Measurements from ENCODE around the gene PXMP4.

PXMP4 gene

DNA sequence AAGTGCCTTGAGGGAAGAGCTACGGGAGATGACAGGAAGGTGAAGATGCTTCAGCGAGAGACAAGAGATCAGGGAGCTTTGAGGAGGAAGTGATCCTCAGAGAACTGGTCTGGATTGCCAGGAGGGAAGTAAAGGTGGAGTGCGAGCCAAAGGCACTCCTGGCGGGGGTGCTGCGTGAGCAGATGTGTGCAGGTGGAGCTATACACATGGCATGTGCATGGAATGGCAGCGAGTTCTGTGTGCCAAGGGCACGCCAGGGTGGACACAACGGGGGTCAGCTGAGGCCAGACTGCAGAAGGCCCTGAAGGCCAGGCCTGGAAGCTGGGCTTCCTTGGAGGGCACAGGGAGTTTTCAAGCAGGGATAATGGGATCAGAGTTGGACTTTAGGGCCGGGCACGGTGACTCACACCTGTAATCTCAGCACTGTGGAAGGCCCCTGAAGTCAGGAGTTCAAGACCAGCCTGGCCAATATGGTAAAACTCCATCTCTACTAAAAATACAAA lies 6.2 kb downstream of the PXMP4 start:
- no peak overlapping the region for H2BK12ac ChIP-seq (ENCODE audit: low read length)
- no peak overlapping the region for H2AK5ac ChIP-seq (ENCODE audit: low read length)
- H3K4ac ChIP-seq (ENCODE audit: low read depth, low read length), result no peak overlapping the region
- no peak overlapping the region for H3K9ac ChIP-seq (ENCODE audit: low read length)
- no peaks in the 10 kb centered on the region for H3K27me3 ChIP-seq (ENCODE audit: insufficient read depth, low read length)
- no peak overlapping the region for H3K18ac ChIP-seq (ENCODE audit: low read length)
- no peak overlapping the region for H3K4me3 ChIP-seq (ENCODE audit: low read depth, low read length)
- no peaks in the 10 kb centered on the region for H3K79me1 ChIP-seq (ENCODE audit: low read length)
- H3K79me2 ChIP-seq (ENCODE audit: control insufficient read depth, insufficient read depth, low read length, poor library complexity), result no peaks in the 10 kb centered on the region
- H3K9me3 ChIP-seq (ENCODE audit: insufficient read depth, low read depth, low read length), result no peaks in the 10 kb centered on the region
- no peak overlapping the region for H4K8ac ChIP-seq (ENCODE audit: low read depth, low read length)
- WGBS (ENCODE audit: extremely low coverage, insufficient coverage, insufficient read length), result no CpG with 5 or more reads among the region's 10 CpGs
- H3K23ac ChIP-seq (ENCODE audit: low read length), result no peak overlapping the region
- no peak overlapping the region for H3K27ac ChIP-seq (ENCODE audit: low read depth, low read length)
- H2BK5ac ChIP-seq (ENCODE audit: low read depth, low read length, poor library complexity), result no peak overlapping the region
- no peak overlapping the region for H3K14ac ChIP-seq (ENCODE audit: low read length)
- H2BK120ac ChIP-seq (ENCODE audit: insufficient read depth, low read length, poor library complexity), result no peak overlapping the region
- no peaks in the 10 kb centered on the region for H3K36me3 ChIP-seq (ENCODE audit: control insufficient read depth in 1 of 2, insufficient read depth in 2 of 2, low read length in 2 of 2)
- H2AFZ ChIP-seq (ENCODE audit: insufficient read depth, low read length, poor library complexity), result no peak overlapping the region
- H3K4me2 ChIP-seq (ENCODE audit: low read length), result no peak overlapping the region
- H4K12ac ChIP-seq (ENCODE audit: low read depth, low read length), result no peak overlapping the region
- no peak for DNase-seq
- no peaks in the 10 kb centered on the region for H3K4me1 ChIP-seq (ENCODE audit: control insufficient read depth in 1 of 2, insufficient read depth in 2 of 2, low read length in 2 of 2)
- no peak overlapping the region for H4K91ac ChIP-seq (ENCODE audit: low read depth, low read length)

DNA sequence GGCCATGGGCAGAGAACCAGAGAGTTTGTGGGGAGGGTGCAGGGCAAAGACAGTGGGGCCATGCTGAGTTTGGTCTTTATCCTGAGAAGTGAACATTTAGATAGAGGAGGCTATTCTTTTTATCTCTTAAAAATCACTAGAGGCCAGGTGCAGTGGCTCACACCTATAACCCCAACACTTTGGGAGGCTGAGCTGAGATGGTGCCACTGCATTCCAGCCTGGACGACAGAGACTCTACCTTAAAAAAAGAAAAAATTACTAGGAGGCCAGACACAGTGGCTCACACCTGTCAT lies 8.7 kb downstream of the PXMP4 start:
- no peak for DNase-seq
- WGBS (ENCODE audit: extremely low coverage, insufficient coverage, insufficient read length), result no CpG with 5 or more reads among the region's 1 CpG
- H3K18ac ChIP-seq (ENCODE audit: low read length), result no peak overlapping the region

DNA sequence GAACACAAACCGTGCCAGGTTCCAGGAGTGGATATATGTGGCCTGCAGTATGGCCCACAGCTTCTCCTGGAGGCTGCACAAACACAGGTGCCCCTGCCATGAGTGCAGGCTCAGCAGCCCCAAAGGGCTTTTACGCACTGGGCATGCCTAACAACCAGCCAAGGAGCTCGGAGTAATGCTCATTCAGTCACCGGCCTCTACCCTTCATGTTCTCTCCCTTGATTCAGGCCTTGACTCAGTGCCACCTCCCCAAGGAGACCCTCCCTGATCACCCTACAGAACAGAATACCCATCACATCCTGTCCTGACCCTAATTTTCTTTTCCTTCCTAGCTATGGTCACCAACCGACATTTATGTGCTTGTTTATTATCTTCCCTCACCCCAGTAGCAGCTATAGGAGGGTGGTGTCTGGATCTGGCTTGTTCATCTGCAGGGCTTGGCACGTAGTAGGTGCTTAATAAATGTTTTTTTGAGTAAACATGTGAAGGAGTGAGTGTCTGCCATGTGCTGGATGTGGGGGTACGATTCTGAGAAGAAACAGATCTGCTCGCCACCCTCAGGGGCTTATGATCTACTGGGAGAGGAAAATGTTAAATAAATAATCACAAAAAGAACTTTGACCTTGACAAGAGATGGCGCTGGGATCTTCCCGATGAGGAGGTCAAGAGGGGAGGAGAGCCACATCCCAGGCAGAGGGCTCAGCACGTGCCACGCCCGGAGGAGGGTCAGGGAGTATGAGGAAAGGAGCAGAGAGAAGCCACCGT lies 9.2 kb downstream of the PXMP4 start:
- no peak overlapping the region for H4K8ac ChIP-seq (ENCODE audit: low read depth, low read length)
- no peak overlapping the region for H3K9ac ChIP-seq (ENCODE audit: low read length)
- no peak overlapping the region for H3K14ac ChIP-seq (ENCODE audit: low read length)
- H3K4ac ChIP-seq (ENCODE audit: low read depth, low read length), result no peak overlapping the region
- no peak overlapping the region for H2BK120ac ChIP-seq (ENCODE audit: insufficient read depth, low read length, poor library complexity)
- no peak overlapping the region for H2BK12ac ChIP-seq (ENCODE audit: low read length)
- H2AK5ac ChIP-seq (ENCODE audit: low read length), result no peak overlapping the region
- H3K18ac ChIP-seq (ENCODE audit: low read length), result no peak overlapping the region
- no peaks in the 10 kb centered on the region for H3K27me3 ChIP-seq (ENCODE audit: insufficient read depth, low read length)
- H3K23ac ChIP-seq (ENCODE audit: low read length), result no peak overlapping the region
- no peaks in the 10 kb centered on the region for H3K9me3 ChIP-seq (ENCODE audit: insufficient read depth, low read depth, low read length)
- H3K4me3 ChIP-seq (ENCODE audit: low read depth, low read length), result no peak overlapping the region
- no peak overlapping the region for H2BK5ac ChIP-seq (ENCODE audit: low read depth, low read length, poor library complexity)
- no peak overlapping the region for H3K27ac ChIP-seq (ENCODE audit: low read depth, low read length)
- no peak for DNase-seq
- WGBS (ENCODE audit: extremely low coverage, insufficient coverage, insufficient read length), result no CpG with 5 or more reads among the region's 14 CpGs
- H3K36me3 ChIP-seq (ENCODE audit: control insufficient read depth in 1 of 2, insufficient read depth in 2 of 2, low read length in 2 of 2), result no peaks in the 10 kb centered on the region
- no peak overlapping the region for H2AFZ ChIP-seq (ENCODE audit: insufficient read depth, low read length, poor library complexity)
- H4K91ac ChIP-seq (ENCODE audit: low read depth, low read length), result no peak overlapping the region
- H3K4me1 ChIP-seq (ENCODE audit: control insufficient read depth in 1 of 2, insufficient read depth in 2 of 2, low read length in 2 of 2), result no peaks in the 10 kb centered on the region
- H3K79me1 ChIP-seq (ENCODE audit: low read length), result no peaks in the 10 kb centered on the region
- no peaks in the 10 kb centered on the region for H3K79me2 ChIP-seq (ENCODE audit: control insufficient read depth, insufficient read depth, low read length, poor library complexity)
- H3K4me2 ChIP-seq (ENCODE audit: low read length), result no peak overlapping the region
- no peak overlapping the region for H4K12ac ChIP-seq (ENCODE audit: low read depth, low read length)

More for the DNA sequence above, 8.7 kb downstream of the PXMP4 start:
- no peak overlapping the region for H2AFZ ChIP-seq (ENCODE audit: insufficient read depth, low read length, poor library complexity)
- H4K8ac ChIP-seq (ENCODE audit: low read depth, low read length), result no peak overlapping the region
- H3K36me3 ChIP-seq (ENCODE audit: control insufficient read depth in 1 of 2, insufficient read depth in 2 of 2, low read length in 2 of 2), result no peaks in the 10 kb centered on the region
- H3K4ac ChIP-seq (ENCODE audit: low read depth, low read length), result no peak overlapping the region
- no peaks in the 10 kb centered on the region for H3K79me2 ChIP-seq (ENCODE audit: control insufficient read depth, insufficient read depth, low read length, poor library complexity)
- no peak overlapping the region for H2BK12ac ChIP-seq (ENCODE audit: low read length)
- H3K4me3 ChIP-seq (ENCODE audit: low read depth, low read length), result no peak overlapping the region
- H3K79me1 ChIP-seq (ENCODE audit: low read length), result no peaks in the 10 kb centered on the region
- no peak overlapping the region for H3K9ac ChIP-seq (ENCODE audit: low read length)
- H3K27me3 ChIP-seq (ENCODE audit: insufficient read depth, low read length), result no peaks in the 10 kb centered on the region
- H3K9me3 ChIP-seq (ENCODE audit: insufficient read depth, low read depth, low read length), result no peaks in the 10 kb centered on the region
- no peak overlapping the region for H4K12ac ChIP-seq (ENCODE audit: low read depth, low read length)
- H2BK5ac ChIP-seq (ENCODE audit: low read depth, low read length, poor library complexity), result no peak overlapping the region
- H3K14ac ChIP-seq (ENCODE audit: low read length), result no peak overlapping the region
- H3K4me2 ChIP-seq (ENCODE audit: low read length), result no peak overlapping the region
- H3K27ac ChIP-seq (ENCODE audit: low read depth, low read length), result no peak overlapping the region
- H3K23ac ChIP-seq (ENCODE audit: low read length), result no peak overlapping the region
- H4K91ac ChIP-seq (ENCODE audit: low read depth, low read length), result no peak overlapping the region
- no peak overlapping the region for H2AK5ac ChIP-seq (ENCODE audit: low read length)
- no peak overlapping the region for H2BK120ac ChIP-seq (ENCODE audit: insufficient read depth, low read length, poor library complexity)
- H3K4me1 ChIP-seq (ENCODE audit: control insufficient read depth in 1 of 2, insufficient read depth in 2 of 2, low read length in 2 of 2), result no peaks in the 10 kb centered on the region

DNA sequence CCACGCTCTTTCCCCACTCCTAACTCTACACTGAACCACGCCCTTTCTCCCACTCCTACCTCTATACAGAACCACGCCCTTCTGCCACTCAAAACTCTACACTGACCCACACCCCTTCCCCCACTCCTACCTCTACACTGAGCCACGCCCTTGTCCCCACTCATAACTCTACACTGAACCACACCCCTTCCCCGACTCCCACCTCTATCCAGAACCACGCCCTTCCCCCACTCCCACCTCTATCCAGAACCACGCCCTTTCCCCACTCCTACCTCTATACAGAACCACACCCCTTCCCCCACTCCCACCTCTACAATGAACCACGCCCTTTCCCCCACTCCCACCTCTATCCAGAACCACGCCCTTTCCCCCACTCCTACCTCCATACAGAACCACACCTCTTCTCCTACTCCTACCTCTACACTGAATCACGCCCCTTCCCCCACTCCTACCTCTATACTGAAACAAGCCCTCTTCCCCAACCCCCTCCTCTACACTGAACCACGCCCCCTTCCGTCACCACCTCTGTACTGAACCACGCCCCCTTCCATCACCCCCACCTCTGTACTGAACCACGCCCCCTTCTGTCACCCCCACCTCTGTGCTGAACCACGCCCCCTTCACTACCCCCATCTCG lies 10.1 kb downstream of the PXMP4 start:
- Histone ChIP-seq H3K9me3 (ENCODE audit: insufficient read depth, low read depth, low read length) (no peaks in the 10 kb centered on the region), H3K14ac (ENCODE audit: low read length) (no peak overlapping the region), H3K9ac (ENCODE audit: low read length) (no peak overlapping the region), H2BK120ac (ENCODE audit: insufficient read depth, low read length, poor library complexity) (no peak overlapping the region), H3K79me1 (ENCODE audit: low read length) (no peaks in the 10 kb centered on the region), H4K12ac (ENCODE audit: low read depth, low read length) (no peak overlapping the region), H3K4me3 (ENCODE audit: low read depth, low read length) (no peak overlapping the region), H4K8ac (ENCODE audit: low read depth, low read length) (no peak overlapping the region), H3K4me2 (ENCODE audit: low read length) (no peak overlapping the region), H3K79me2 (ENCODE audit: control insufficient read depth, insufficient read depth, low read length, poor library complexity) (no peaks in the 10 kb centered on the region), H2AFZ (ENCODE audit: insufficient read depth, low read length, poor library complexity) (no peak overlapping the region), H3K4me1 (ENCODE audit: control insufficient read depth in 1 of 2, insufficient read depth in 2 of 2, low read length in 2 of 2) (no peaks in the 10 kb centered on the region), H3K36me3 (ENCODE audit: control insufficient read depth in 1 of 2, insufficient read depth in 2 of 2, low read length in 2 of 2) (no peaks in the 10 kb centered on the region), H4K91ac (ENCODE audit: low read depth, low read length) (no peak overlapping the region), H3K4ac (ENCODE audit: low read depth, low read length) (no peak overlapping the region), H2BK5ac (ENCODE audit: low read depth, low read length, poor library complexity) (no peak overlapping the region), H2AK5ac (ENCODE audit: low read length) (no peak overlapping the region), H3K23ac (ENCODE audit: low read length) (no peak overlapping the region), H3K18ac (ENCODE audit: low read length) (no peak overlapping the region), H3K27me3 (ENCODE audit: insufficient read depth, low read length) (no peaks in the 10 kb centered on the region), H2BK12ac (ENCODE audit: low read length) (no peak overlapping the region), H3K27ac (ENCODE audit: low read depth, low read length) (no peak overlapping the region)
- no peak for DNase-seq
- WGBS (ENCODE audit: extremely low coverage, insufficient coverage, insufficient read length), result 100% methylated on average over 8 of the region's 16 CpGs
